ENCODE results near the gene SHB.
A peak's percentile ranks its signal among the peaks of the same experiment; 100 is the strongest.

SHB gene

DNA sequence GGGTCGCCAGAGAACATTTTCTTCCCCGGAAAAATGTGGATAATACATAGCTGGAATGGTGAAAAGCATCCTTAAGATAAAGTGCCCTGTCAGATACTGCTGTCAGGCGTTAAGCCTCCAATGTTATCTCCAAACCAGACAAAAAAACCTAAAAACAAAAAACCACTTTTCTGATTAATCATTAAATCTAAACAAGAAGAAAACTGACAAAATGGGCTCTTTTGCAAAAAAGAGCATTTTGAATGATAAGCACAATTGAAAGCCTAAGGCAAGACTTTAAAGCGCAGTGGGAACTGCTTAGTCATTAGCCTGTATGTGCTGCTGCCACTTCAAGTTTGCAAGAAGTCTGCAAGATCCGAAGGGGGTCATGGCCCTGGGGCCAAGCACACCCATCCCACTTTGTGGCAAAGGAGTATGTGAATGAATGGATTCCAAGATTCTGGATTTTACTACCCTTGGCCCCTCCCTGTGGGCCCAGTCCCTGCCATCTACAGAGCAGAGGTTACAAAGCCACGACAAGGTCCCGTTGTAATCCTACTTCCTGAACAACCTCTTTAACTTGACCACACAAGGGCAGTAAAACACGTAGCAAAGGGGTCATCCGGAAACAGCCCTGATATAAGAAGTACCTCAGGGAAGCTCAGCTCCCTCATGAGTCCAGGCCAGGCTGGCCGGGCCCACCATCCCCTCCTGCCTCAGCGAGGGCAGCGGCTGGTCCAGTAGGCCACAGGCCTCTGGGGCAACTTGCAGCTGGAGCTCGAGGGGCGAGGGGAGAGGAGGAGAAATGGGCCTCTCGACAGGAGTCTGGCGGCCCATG, 29.7 kb downstream of the SHB start:
- no peak for DNase-seq

DNA sequence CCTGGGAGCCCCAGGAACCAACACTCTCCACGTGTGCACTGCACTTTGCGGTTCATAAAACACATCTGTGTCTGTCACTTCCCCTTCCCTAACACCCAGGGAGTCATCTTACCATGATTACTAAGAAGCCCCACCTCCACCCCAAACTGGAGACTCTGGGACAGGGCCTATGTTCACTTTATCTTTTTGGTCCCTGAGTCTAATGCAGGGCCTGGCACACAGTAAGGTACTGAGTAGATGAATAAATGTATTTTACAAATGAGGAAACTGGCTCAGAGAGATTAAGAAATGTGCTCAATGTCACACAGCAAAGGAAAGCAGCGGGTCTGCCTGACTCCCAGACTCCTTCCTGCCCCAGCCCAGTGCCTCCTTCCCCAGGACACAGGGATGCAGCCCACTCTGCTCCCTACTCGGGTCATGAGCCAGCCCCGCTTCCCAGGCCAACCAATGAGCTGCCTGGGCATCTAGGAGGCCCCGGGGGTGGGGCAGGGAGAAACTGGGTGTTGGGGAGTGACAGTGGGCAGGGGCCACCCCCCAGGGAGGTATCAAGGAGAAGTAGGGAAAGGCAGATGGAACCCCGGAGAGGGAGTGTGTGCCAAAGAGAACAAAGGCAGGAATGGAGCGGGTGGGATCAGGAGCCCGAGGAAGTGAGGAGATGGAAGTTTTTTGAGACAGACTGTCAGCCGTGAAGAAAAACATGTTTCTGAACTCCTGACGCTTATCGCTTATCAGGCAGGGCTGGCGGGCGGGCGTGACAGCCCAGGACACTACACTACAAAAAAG, 30.5 kb downstream of the SHB start:
- no peak for DNase-seq

DNA sequence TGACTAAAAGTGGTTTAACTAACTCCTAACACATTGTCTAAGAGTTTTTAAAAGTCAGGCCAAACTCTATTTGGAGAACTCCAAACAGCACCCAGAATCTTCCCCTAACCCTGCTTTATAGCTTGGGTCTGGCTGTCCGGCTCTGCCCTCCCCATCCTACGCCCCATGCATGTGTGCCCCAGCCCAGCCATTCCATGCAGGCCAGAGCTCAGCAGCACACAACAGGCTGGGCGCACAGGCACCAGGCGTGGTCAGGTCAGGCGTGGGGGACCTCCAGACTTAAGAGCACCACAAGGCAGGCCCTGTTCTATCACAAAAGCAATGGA, 31.1 kb downstream of the SHB start:
- DNase-seq = no peak

DNA sequence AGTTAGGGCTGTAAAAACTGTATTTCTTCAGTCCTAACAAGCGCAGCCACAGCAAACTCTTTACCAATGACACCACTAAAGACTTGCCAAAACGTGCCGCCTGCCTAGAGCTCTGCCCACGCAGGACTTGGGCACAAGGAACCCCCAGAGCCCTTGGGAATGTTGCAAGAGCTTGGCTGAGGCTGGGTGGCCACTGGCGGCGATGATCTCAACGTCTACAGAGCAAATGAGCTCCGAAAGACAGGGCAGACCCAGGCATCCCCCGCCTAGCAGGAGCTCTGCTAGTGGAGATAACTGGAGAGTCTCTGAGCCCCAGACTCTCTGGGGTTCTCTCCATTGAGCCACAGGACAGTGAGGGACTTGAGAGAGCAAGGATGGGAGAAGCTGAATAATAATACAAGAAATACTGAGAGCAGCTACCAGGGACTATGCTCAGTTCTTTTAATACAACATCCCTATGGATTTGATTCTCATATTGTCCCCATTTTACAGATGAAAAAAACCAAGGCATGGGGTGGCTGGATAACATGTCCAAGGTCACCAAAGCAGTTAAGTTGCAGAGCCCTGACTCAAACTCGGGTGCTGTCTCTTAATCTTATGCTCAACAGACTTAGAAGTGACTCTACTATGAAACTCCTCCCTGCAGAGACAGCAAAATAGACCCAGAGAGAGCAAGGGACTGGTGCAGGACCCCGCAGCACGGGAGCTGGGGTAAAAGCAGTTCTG, 32.5 kb downstream of the SHB start:
- DNase-seq = no peak

DNA sequence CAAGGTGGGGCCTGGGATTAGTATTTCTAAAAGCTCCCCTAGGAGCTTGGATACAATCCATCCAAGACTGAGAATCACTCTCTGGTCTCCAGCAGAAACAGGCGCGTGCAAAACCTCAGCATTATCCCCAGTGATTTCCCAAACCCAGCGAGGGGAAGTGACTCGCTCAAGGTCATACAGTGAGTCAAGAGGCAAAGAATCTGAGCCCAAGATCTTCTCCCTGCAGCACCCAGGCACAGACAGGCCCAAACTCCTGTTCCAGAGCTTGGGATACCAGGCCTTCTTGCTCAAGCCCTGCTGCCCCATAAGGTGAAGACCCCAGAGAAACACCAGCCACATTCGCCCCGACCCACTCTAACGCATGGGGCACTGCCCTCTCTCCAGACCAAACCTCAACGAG, 33.2 kb downstream of the SHB start:
- DNase-seq = no peak

DNA sequence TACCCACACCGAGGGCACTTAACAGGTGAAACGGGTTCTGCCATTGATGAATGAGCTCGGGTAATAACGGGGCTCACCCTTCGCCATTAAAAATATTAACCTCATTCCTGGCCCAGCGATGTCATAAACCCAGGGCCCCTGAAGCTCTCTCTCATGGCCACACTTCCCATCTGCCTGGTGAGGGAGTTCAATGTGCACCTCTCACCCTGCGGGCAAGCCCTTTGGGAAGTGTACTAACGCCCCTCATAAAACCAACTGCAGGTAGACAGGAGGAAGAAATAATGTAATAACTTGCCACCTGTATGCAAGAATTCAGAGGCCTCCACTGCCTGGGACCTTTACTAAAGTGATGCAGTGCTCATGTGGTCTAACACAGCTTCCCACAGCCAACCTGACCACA, 35.1 kb downstream of the SHB start:
- no peak for DNase-seq

DNA sequence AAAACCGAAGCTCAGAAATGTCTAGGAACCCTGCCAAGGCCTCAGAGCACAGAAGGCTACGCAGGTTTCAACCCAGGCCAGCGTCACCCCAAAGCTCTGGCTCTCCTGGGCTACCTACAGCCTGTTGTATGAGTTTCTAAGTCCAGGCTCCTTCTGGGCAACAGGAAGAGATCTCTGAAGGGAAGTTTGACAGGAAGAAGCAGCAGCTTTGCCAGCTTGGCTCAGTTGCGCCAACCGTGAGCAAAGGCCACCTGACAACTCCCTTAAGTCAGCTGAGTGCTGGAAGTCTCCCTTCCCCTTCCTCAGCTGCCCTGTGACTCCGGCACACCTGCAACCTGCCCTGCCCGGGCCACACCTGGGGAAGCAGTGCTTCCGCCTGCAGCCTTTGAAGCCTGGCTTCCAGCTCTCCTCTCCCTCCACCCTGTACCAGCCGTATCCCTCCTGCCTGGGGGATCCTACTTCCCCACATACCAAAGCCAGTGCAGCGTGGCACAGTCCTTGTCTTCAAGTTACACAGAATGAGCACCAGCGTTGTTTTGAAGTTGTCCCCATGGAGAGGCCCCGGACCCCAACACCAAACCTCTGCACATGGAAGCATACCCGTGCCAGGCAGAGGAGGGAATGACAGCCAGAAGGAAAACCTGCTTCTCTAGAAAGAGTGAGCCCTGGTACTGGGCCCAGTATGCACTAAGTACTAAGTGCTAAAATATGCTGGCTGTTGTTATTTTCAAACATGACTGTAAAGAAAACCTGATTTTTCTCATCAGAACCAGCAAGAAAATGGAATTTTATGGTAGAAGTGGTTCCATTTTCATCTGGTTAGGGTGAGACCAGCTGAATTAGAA, 36.5 kb downstream of the SHB start:
- DNase-seq = no peak

DNA sequence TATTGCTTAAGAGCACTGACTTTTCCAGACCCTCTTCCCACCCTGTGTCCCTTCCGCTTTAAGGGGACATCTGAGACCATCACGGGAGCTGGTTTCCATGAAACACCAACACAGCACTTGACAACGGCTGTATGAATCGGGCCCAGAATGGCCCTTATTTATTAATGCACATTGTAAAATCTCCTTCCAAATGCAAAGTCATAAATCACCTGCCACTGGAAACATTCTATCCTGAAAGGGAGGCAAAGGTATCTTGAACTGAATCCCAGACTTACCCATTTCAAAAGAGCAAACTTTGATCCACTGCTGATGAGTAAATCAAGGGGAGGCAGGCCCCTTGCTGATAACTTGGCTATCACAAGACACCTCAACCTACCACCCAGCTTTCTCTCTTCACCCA, 37.4 kb downstream of the SHB start:
- DNase-seq = no peak

DNA sequence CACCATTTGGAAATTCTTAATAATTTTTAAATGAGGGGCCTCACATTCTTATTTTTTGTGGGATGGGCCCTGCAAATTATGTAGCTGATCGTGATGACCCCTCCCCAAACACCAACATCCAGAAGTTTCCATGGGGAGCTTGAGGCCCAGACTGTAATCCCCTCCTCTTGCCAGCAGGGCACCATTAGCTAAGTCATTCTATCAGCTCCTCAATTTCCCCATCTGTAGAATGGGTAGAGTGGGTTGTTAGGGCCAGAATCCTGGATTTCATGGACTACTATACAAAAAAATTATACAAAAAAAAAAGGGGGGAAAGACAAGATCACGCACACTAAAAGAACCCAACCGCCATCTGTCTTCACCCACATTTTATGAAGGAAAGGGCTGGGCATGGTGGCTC, 38.4 kb downstream of the SHB start:
- no peak for DNase-seq

DNA sequence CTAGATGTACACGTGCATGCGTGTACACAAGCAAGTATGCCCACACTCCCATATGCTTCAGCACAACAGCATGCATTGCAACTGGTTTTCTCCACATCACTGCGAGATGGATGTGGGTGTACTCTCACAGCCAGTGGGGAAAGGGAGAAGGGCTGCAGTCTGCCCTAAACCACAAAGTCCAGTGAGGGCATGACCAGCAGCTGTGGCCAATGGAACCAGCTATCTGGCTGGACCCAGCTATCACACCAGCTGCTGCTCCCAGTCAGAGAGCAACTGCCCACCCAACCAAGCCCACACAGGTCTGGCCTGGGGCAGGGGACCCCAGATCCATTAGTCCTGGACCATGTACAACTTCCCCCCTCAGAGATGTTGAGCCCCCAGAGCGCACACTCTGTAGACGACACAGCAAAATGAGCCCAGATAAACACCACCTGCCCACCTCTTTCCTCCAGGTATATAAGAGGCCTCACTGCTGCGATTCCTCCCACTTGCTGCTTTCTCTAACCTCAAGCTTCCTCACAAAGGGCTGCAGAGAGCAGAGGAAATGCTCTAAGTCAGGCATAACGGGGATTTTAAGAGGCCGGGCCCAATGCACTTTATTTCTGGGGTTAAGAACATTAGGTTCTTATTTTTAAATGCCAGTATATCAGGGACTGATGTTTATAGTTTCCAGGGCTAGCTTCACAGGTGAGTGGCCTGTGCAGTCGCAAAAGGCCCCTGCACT, 39.0 kb downstream of the SHB start:
- DNase-seq = no peak

DNA sequence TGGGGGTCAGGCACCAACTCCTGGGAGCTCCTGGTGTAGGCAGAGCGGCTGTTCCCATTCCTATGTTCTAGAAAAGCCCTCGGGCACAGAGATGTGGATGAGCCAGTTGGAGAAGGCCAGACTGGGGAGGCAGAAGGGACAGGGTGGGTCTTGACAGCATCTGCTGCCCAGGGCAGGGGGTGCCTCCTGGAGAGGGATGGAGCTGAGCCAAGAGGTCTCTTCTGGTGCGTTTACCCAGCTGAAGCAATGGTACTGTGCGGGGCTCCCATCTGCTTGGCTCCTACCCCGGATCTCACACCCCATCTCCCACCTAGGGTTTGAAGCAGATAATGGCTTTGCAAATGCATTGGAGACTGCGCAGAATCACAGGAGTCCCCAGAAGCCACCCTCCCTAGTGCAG, 41.3 kb downstream of the SHB start:
- no peak for DNase-seq

DNA sequence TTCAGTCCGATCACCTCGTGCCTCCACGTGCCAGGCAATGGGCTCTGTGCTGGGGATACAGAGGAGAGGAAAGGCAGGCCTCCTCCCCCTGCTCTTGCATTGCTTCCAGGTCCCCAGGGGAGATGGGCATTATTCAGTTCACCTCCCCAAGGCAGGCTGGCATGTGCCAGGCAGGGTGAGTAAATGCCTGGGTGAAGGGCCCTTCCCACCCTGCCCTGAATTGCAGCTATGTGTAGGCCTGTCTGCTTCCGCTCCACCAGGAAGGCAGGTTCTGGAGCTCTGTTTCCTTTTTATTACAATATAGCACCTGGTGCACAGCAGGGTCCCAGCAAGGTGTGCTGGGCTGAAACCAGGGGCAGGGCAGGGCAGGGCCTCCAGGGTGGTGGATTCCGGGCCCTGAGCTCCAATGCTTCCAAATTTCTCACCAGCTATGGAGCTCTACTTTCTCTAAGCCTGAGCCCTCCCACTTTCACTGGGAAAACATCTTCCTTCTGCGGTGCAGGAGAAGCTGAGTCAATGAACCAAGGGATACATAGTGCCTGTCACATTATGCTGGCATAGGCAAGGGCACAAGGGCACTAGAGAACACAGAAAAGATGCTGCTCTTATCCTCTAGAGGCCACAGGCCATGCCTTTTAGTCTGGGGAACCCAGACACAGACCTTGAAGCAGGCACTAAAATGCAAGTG, 42.0 kb downstream of the SHB start:
- DNase-seq = no peak

DNA sequence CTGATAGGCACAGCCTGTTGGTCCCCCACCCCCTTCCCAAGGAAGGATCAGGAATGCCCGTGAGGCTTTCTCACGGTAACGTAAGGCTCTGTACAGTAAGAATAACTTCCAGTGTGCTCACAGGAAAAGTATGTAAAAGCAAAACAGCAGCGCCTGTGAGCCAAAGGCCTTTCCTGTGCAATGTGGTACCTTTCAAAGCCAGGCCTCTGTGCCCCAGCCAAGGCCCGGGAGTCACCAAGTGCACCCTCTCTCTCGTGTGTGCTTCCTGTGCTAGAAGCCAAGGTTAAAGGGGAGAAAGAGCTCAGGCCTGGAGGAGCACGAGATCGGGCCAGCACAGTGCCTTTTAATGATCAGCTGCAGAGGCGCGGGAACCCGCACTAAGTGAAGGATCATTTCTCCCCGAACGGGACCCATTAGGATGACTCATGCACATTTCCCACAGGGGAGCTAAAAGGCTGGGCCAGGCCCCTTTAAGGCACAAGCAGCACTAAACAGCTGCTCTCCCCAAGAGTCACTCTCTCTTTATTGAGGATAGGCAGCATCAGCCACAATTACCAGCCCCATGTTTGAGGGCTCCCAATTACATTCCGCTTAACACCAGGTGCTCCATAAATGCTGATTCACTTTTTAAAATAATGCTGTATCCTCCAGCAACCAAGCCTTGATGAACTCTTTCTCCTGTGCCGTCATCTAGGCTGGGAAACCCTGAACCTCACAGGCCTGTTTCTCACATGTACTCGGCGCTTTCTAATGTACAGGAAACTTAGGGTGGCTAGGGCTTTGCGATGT, 42.8 kb downstream of the SHB start:
- no peak for DNase-seq

DNA sequence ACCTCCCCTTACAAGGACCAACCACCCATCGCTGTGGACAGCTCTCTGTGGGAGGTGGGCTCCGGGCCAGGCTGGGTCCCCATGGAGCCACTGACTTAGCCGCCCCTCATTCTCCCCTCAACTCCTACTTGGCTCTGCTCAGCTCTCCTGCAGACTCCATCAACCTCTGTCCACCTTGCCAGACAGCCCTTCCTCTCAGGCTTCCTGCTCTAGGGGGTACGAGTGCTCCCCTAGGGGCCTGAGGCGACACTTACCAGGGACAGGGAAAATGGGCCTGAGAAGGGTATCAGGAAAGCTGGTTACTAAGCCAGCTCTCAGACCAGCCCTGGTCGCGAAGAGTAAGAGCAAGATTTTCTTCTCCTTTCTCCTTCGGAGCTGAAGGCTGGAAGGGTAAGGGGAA, 43.9 kb downstream of the SHB start:
- DNase-seq = no peak

DNA sequence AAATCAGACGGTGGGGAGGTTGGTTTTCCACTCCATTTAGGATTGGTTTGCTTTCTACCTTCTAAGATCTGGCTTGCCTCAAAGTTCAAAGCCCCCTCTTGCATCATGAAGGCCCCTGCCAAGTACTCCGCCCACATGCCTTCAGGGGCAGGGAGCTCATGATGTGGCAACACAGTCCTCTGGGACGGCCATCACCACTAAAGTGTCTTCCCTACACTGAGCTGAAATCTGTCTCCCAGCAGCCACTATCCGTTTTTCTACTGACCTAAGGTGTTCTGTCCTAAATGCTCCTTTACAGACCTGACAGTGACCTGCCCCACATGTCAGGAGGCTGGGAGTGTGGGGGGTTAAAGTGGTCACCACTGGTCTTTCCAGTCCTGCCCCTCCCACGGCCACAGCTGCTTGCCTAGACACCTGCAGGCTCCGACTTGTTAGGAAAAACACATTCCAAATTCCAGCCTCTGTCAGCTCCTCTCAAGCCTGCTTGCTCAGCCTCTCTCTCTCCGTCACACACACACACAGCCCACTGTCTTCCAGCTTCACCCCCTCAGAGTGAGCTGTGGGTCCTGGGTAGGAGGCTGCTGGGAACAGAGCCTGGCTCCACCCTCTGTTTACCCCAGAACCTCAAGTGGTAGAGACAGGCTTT, 44.9 kb downstream of the SHB start:
- DNase-seq = no peak

DNA sequence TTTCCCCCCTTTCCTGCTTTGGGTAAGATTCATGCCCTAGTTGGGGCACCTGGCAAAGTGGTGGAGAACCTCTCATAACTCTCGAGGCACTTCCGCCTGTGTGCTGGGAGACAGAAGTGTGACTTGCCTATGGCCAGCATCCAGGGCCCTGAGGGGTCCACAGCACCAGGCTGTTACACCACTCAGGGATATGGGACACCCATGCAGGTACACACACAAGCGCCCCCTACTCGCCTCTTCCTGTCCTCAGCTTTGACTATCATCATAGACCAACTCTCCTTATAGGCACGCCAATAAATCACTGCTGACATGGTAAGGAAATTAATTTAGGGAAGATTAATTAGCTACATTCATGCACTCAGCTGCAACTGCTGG, 45.4 kb downstream of the SHB start:
- no peak for DNase-seq

DNA sequence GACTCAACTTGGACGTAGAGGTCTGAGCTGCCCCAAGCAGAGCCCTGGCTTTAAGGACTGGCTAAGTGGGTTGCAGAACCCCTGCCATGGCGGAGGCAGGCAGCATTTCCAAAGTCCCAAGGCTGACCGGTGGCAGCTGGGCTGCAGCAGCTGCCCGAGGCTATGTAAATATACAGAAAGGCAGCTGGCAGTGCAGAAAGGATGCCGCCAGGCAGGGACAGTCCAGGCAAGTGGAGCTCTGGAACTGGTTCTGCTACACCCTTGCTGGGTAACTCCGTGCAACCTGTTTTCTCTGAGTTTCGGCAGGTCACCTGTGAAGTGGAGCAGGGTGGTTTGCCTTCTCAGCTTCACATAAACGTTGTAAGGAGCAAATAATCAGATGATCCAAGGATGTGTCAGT, 46.0 kb downstream of the SHB start:
- DNase-seq = peak in 1 of 2 experiments; percentile 38

DNA sequence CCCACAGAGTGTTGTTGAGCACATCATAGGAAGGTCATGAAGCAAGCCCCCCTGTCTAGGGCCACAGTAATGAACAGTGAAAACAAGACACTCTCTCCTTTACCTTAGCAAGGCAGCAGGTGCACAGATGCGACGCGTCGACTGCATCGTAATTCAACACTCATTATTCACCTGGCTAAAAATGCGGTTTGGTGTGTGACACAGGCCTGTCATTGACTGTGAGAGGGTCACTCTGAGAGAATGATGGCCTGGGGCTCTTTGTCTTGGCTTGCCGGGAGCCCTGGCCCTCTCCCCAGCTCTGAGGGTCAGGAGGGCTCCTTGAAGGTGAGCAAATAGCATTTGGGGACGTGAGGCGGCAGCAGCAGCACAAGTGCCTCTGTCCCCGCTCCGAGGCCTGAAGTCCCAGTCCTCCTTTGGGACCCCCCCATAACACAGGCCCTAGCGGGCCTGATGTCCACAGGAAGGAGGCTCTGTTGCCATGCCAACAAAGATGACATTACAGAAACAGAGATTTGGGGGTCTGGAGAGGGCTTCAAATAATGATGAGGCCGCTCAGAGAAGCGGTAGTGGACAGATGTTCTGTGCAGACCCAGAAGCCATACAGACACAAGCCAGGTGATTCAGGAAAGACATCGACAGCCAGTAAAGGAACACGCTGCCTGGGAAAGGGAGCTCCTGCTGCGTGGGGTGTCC, 46.7 kb downstream of the SHB start:
- no peak for DNase-seq

DNA sequence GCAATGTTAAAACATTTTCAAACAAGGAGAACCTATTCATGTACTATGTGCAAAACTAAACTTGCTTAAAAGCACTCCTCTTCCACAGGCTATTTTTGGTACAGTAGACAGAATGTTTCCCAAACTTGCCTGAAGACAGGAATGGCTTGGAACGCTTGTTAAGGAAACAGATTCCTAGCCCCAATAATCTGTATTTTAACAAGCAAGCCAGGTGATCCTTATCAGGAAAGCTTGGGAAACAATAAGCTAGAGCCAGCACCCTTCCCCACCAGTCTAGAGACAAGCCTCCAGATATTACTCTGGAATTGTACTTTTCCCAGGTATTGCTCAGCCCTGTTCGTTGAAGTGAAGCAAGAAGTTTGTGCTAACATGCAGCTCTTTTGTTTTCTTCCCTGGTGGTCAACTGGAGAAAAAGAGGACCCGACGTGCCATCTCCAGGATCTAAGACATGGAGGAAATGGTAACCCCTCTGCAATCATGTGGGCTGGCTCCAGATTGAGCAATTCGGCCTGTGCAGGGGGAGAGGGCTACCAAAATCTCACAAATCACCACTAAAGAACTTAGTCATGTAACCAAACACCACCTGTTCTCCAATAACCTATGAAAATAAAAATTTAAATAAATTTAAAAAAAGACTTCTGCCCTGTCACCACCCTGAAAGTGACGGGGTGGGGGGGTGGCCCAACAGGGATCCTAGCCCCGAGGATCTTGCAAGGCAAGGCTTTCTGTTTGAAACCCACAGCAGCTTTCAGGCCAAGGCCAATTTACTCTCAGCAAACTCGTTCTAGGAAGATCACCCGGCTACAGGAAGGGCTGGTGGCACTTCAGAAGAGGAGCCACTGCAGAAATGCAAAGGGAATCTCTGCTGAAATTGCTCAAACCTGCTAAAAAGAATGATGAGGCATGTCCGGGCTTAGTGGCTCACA, 48.6 kb downstream of the SHB start:
- no peak for DNase-seq

Data from NCI-H1930 (cell line).